ENCODE measurements around the gene TWIST2. TPM values are rescaled to one million over a fixed set of nuclear protein-coding genes. Genes with fewer than 3 reads are reported as not detected.

The TWIST2 gene
- polyA plus RNA-seq, 1 donor = 7.3 TPM

GRCh38 chr2:238856713-238857567 lies 9.1 kb downstream of the TWIST2 start:
- DNase-seq = no peak

- DNase-seq = no peak
Measured at GRCh38 chr2:238857959-238858358, 10.1 kb downstream of the TWIST2 start.

- no peak for DNase-seq
Measured at GRCh38 chr2:238859636-238860347, 11.9 kb downstream of the TWIST2 start.

- peak; percentile 32 for DNase-seq
Measured at GRCh38 chr2:238861013-238861730, 13.3 kb downstream of the TWIST2 start.

- DNase-seq = no peak
Measured at GRCh38 chr2:238861766-238862315, 14.0 kb downstream of the TWIST2 start.

- no peak for DNase-seq
Measured at GRCh38 chr2:238862701-238863100, 14.8 kb downstream of the TWIST2 start.

GRCh38 chr2:238863231-238863630 lies 15.3 kb downstream of the TWIST2 start:
- no peak for DNase-seq

- no peak for DNase-seq
Measured at GRCh38 chr2:238863749-238864206, 15.9 kb downstream of the TWIST2 start.

- peak; percentile 89 for DNase-seq
Measured at GRCh38 chr2:238864207-238865014, 16.5 kb downstream of the TWIST2 start.

- no peak for DNase-seq
Measured at GRCh38 chr2:238865015-238865719, 17.3 kb downstream of the TWIST2 start.

GRCh38 chr2:238865744-238866355 lies 18.0 kb downstream of the TWIST2 start:
- DNase-seq = no peak

- no peak for DNase-seq
Measured at GRCh38 chr2:238866656-238867277, 18.9 kb downstream of the TWIST2 start.

- DNase-seq = no peak
Measured at GRCh38 chr2:238868067-238868524, 20.2 kb downstream of the TWIST2 start.

GRCh38 chr2:238868616-238869292 lies 20.9 kb downstream of the TWIST2 start:
- no peak for DNase-seq

- no peak for DNase-seq
Measured at GRCh38 chr2:238869293-238870124, 21.6 kb downstream of the TWIST2 start.

GRCh38 chr2:238870261-238870660 lies 22.4 kb downstream of the TWIST2 start:
- DNase-seq = no peak

- DNase-seq = no peak
Measured at GRCh38 chr2:238872026-238872425, 24.1 kb downstream of the TWIST2 start.

- DNase-seq = no peak
Measured at GRCh38 chr2:238872628-238873380, 24.9 kb downstream of the TWIST2 start.
